ENCODE results near the gene SLC1A6.

DNA sequence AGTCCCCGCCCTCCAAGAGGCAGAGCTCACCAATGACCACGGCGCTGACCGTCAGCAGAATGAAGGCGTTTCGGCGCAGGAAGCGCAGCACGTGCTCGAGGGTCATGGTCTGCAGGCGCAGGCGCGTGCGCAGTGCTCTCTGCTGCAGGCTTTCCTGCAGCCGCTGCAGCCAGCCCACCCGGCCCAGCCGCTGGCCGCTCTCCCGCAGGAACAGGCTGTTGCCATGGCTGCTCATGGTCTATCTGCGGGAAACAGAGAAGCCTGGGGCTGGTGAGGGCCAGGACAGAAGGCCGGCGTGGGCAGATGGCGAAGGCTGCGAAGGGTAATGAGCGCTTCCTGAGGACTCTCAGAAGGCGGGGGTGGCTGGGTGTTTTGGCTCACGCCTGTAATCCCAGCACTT is 7.0 kb downstream of the SLC1A6 start:
- TF ChIP-seq, protein P1, sequence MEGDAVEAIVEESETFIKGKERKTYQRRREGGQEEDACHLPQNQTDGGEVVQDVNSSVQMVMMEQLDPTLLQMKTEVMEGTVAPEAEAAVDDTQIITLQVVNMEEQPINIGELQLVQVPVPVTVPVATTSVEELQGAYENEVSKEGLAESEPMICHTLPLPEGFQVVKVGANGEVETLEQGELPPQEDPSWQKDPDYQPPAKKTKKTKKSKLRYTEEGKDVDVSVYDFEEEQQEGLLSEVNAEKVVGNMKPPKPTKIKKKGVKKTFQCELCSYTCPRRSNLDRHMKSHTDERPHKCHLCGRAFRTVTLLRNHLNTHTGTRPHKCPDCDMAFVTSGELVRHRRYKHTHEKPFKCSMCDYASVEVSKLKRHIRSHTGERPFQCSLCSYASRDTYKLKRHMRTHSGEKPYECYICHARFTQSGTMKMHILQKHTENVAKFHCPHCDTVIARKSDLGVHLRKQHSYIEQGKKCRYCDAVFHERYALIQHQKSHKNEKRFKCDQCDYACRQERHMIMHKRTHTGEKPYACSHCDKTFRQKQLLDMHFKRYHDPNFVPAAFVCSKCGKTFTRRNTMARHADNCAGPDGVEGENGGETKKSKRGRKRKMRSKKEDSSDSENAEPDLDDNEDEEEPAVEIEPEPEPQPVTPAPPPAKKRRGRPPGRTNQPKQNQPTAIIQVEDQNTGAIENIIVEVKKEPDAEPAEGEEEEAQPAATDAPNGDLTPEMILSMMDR (IDR thresholded peaks at IDR 0.05; ENCODE audit: low read length): no peak
- TF ChIP-seq EZH2 (IDR thresholded peaks at IDR 0.05; ENCODE audit: borderline replicate concordance, low read length): no peak
